ENCODE data around the gene SIGLEC8.

- TF ChIP-seq CTCF (IDR thresholded peaks at IDR 0.05; ENCODE audit: low read depth, low read length) (no peak), EZH2phosphoT487 (IDR thresholded peaks at IDR 0.05; ENCODE audit: low read depth) (no peak)
These were observed 20.4 kb upstream of the SIGLEC8 start, which contains the start of gene CEACAM18 for GRCh38 chr19:51478381-51479234.

Measured in OCI-LY3 (cell line).